Kasumi-1 (cell line): ENCODE results near the gene HABP2.

Experiments used
- DNase-seq, 2 experiments: peaks; one replicate each; lab custom pipeline; 2025; lab: John Stamatoyannopoulos, UW

Gene HABP2

GRCh38 chr10:113552701-113553100 lies at the start of gene HABP2:
TSS of gene HABP2 (plus strand) at chr10:113553053. CDS start at chr10:113553122, 69 bp downstream.
- DNase-seq = no peak

GRCh38 chr10:113503930-113504329 lies 48.9 kb upstream of the HABP2 start:
- no peak for DNase-seq

- DNase-seq = no peak
Measured at GRCh38 chr10:113504423-113504822, 48.4 kb upstream of the HABP2 start.

- DNase-seq = no peak
Measured at GRCh38 chr10:113506476-113506875, 46.4 kb upstream of the HABP2 start.

- DNase-seq = no peak
Measured at GRCh38 chr10:113511419-113511818, 41.4 kb upstream of the HABP2 start.

- no peak for DNase-seq
Measured at GRCh38 chr10:113515161-113515560, 37.7 kb upstream of the HABP2 start.

GRCh38 chr10:113515601-113516000 lies 37.3 kb upstream of the HABP2 start:
- DNase-seq = no peak

- DNase-seq = no peak
Measured at GRCh38 chr10:113516061-113516460, 36.8 kb upstream of the HABP2 start.

- DNase-seq = no peak
Measured at GRCh38 chr10:113517165-113517900, 35.5 kb upstream of the HABP2 start.

GRCh38 chr10:113517901-113518260 lies 35.0 kb upstream of the HABP2 start:
- DNase-seq = no peak

GRCh38 chr10:113518415-113518814 lies 34.4 kb upstream of the HABP2 start:
- DNase-seq = no peak

- DNase-seq = no peak
Measured at GRCh38 chr10:113518816-113519591, 33.8 kb upstream of the HABP2 start.

- peak; percentile 62 to 64 for DNase-seq
Measured at GRCh38 chr10:113519681-113520115, 33.2 kb upstream of the HABP2 start.

- no peak for DNase-seq
Measured at GRCh38 chr10:113520261-113520660, 32.6 kb upstream of the HABP2 start.

GRCh38 chr10:113520690-113521474 lies 32.0 kb upstream of the HABP2 start:
- DNase-seq = peak; percentile 74 to 85

- DNase-seq = no peak
Measured at GRCh38 chr10:113521475-113521795, 31.4 kb upstream of the HABP2 start.

- DNase-seq = no peak
Measured at GRCh38 chr10:113522460-113522859, 30.4 kb upstream of the HABP2 start.

- no peak for DNase-seq
Measured at GRCh38 chr10:113523071-113523470, 29.8 kb upstream of the HABP2 start.

- no peak for DNase-seq
Measured at GRCh38 chr10:113523628-113524027, 29.2 kb upstream of the HABP2 start.

- DNase-seq = no peak
Measured at GRCh38 chr10:113524120-113524519, 28.7 kb upstream of the HABP2 start.

- DNase-seq = no peak
Measured at GRCh38 chr10:113524539-113525490, 28.0 kb upstream of the HABP2 start.

- no peak for DNase-seq
Measured at GRCh38 chr10:113525713-113526112, 27.1 kb upstream of the HABP2 start.
